ENCODE data around the gene LRRK1. TPM values are rescaled to one million over a fixed set of nuclear protein-coding genes. Genes with fewer than 3 reads are reported as not detected.

LRRK1 gene
- total and polyA plus RNA-seq, 12 donors: 1.5 to 8.1 (median 2.0) TPM

GRCh38 chr15:101053261-101053660 lies 134.1 kb downstream of the LRRK1 start:
- DNase-seq (no peak), ATAC-seq (peak in 1 of 8 donors; percentile 40)
- H3K9me3 ChIP-seq: no peaks in the 10 kb centered on the region
- no peak overlapping the region for H3K4me3 ChIP-seq
- no peak overlapping the region for H3K27ac ChIP-seq
- peaks cover 0 to 4% (median 0%) of the 10 kb centered on the region in 9 donors for H3K4me1 ChIP-seq
- WGBS, 2 donors: 90 to 92% methylated on average over 34 of the region's 34 CpGs
- no peaks in the 10 kb centered on the region for H3K27me3 ChIP-seq
- TF ChIP-seq CTCF (IDR thresholded peaks at IDR 0.05): no peak
- H3K36me3 ChIP-seq: peaks cover 0 to 98% (median 2%) of the 10 kb centered on the region in 9 donors
- intact Hi-C loops (cut with DNase I): no loop called here

GRCh38 chr15:101054116-101054515 lies 135.0 kb downstream of the LRRK1 start:
- peaks cover 0 to 99% (median 2%) of the 10 kb centered on the region in 9 donors for H3K36me3 ChIP-seq
- H3K4me3 ChIP-seq: no peak overlapping the region
- no peaks in the 10 kb centered on the region for H3K4me1 ChIP-seq
- H3K27me3 ChIP-seq: no peaks in the 10 kb centered on the region
- ATAC-seq: no peak
- H3K9me3 ChIP-seq: peaks cover 0 to 3% (median 0%) of the 10 kb centered on the region in 11 donors
- H3K27ac ChIP-seq: no peak overlapping the region
- no peak for DNase-seq
- 93 to 94% methylated on average over 9 of the region's 9 CpGs for WGBS, 2 donors
- intact Hi-C loops (cut with DNase I): no loop called here
- TF ChIP-seq CTCF (IDR thresholded peaks at IDR 0.05): no peak

- TF ChIP-seq CTCF (IDR thresholded peaks at IDR 0.05): no peak
- no peaks in the 10 kb centered on the region for H3K4me1 ChIP-seq
- no peak for ATAC-seq
- H3K4me3 ChIP-seq: no peak overlapping the region
- H3K27me3 ChIP-seq: no peaks in the 10 kb centered on the region
- H3K27ac ChIP-seq: no peak overlapping the region
- peaks cover 0 to 99% (median 6%) of the 10 kb centered on the region in 9 donors for H3K36me3 ChIP-seq
- peaks cover 0 to 12% (median 0%) of the 10 kb centered on the region in 11 donors for H3K9me3 ChIP-seq
- 94 to 98% methylated on average over 12 of the region's 12 CpGs for WGBS, 2 donors
- intact Hi-C loops (cut with DNase I): no loop called here
- no peak for DNase-seq
Observed at GRCh38 chr15:101054991-101055390, 135.8 kb downstream of the LRRK1 start.

GRCh38 chr15:101055411-101055810 lies 136.3 kb downstream of the LRRK1 start:
- no peak for ATAC-seq
- Histone ChIP-seq H3K27ac (no peak overlapping the region), H3K4me3 (no peak overlapping the region), H3K4me1 (no peaks in the 10 kb centered on the region), H3K9me3 (peaks cover 0 to 12% (median 0%) of the 10 kb centered on the region in 11 donors), H3K27me3 (no peaks in the 10 kb centered on the region), H3K36me3 (peaks cover 0 to 99% (median 6%) of the 10 kb centered on the region in 9 donors)
- intact Hi-C loops (cut with DNase I): no loop called here
- WGBS, 2 donors: 94% methylated on average over 2 of the region's 2 CpGs
- no peak for TF ChIP-seq CTCF (IDR thresholded peaks at IDR 0.05)
- no peak for DNase-seq

Data from heart right ventricle (tissue), 16 donors.